Glutamatergic neuron (in vitro differentiated cells): ENCODE measurements around the gene PANX2. TPM values are rescaled to one million over a fixed set of nuclear protein-coding genes. Genes with fewer than 3 reads are reported as not detected.

ENCODE experiments used
- DNase-seq: peaks from one replicate; pipeline ENCODE4 v3.0.0; 2022
- H3K27ac Mint-ChIP-seq: one replicate; pipeline ENCODE4 v1.8.0; 2020; ENCODE audit warnings: mild to moderate bottlenecking, mixed read lengths, inconsistent platforms; ENCODE audit not compliant: unreplicated experiment
- H3K27me3 Mint-ChIP-seq: one replicate; pipeline ENCODE4 v1.8.0; 2020; ENCODE audit warnings: mild to moderate bottlenecking, moderate library complexity, mixed read lengths, inconsistent platforms; ENCODE audit not compliant: unreplicated experiment
- H3K36me3 Mint-ChIP-seq: one replicate; pipeline ENCODE4 v1.8.0; 2020; ENCODE audit warnings: mild to moderate bottlenecking, mixed read lengths, inconsistent platforms; ENCODE audit not compliant: unreplicated experiment
- H3K4me1 Mint-ChIP-seq: one replicate; pipeline ENCODE4 v1.8.0; 2020; ENCODE audit warnings: mild to moderate bottlenecking, low read depth, mixed read lengths, inconsistent platforms; ENCODE audit not compliant: unreplicated experiment
- H3K4me3 Mint-ChIP-seq: one replicate; pipeline ENCODE4 v1.8.0; 2020; ENCODE audit warnings: mild to moderate bottlenecking, mixed read lengths, inconsistent platforms; ENCODE audit not compliant: unreplicated experiment
- H3K9me3 Mint-ChIP-seq: one replicate; pipeline ENCODE4 v1.8.0; 2020; ENCODE audit warnings: mild to moderate bottlenecking, moderate library complexity, mixed read lengths, inconsistent platforms; ENCODE audit not compliant: unreplicated experiment
- CTCF ChIP-seq: fragments of 200-600 bp; sonication (generic); IDR thresholded peaks from one replicate; pipeline ENCODE4 v1.5.0; 2021; ENCODE audit not compliant: partially characterized antibody, unreplicated experiment
- total RNA-seq: library from RNA; stranded (reverse); fragmentation: NEBNext Ultra II Directional; extraction: Animal tissue kit (Norgen Biotek cat#: 25700); gene quantifications from one replicate; pipeline ENCODE4 v1.2.1, GENCODE V29; 2021; ENCODE audit not compliant: unreplicated experiment

The PANX2 gene
- total RNA-seq, 1 donor from 2014 or later = 1.8 TPM

GRCh38 chr22:50220603-50221409 lies 50.3 kb downstream of the PANX2 start:
- peaks cover 18% of the 10 kb centered on the region for H3K9me3 Mint-ChIP-seq
- no peak overlapping the region for H3K4me3 Mint-ChIP-seq
- no peaks in the 10 kb centered on the region for H3K4me1 Mint-ChIP-seq
- DNase-seq = no peak
- H3K36me3 Mint-ChIP-seq = no peaks in the 10 kb centered on the region
- H3K27ac Mint-ChIP-seq = no peak overlapping the region
- no peak for TF ChIP-seq CTCF
- peaks cover 10% of the 10 kb centered on the region for H3K27me3 Mint-ChIP-seq

GRCh38 chr22:50221410-50222300 lies 51.1 kb downstream of the PANX2 start:
- no peak for TF ChIP-seq CTCF
- Mint-ChIP-seq H3K27me3 (peaks cover 10% of the 10 kb centered on the region), H3K4me1 (no peaks in the 10 kb centered on the region), H3K4me3 (no peak overlapping the region), H3K27ac (no peak overlapping the region), H3K9me3 (peaks cover 17% of the 10 kb centered on the region), H3K36me3 (no peaks in the 10 kb centered on the region)
- peak; percentile 18 for DNase-seq

GRCh38 chr22:50222508-50222907 lies 52.0 kb downstream of the PANX2 start:
- no peak for TF ChIP-seq CTCF
- H3K27me3 Mint-ChIP-seq = peaks cover 11% of the 10 kb centered on the region
- no peaks in the 10 kb centered on the region for H3K36me3 Mint-ChIP-seq
- peaks cover 15% of the 10 kb centered on the region for H3K9me3 Mint-ChIP-seq
- no peak for DNase-seq
- no peaks in the 10 kb centered on the region for H3K4me1 Mint-ChIP-seq
- no peak overlapping the region for H3K4me3 Mint-ChIP-seq
- no peak overlapping the region for H3K27ac Mint-ChIP-seq

- peaks cover 11% of the 10 kb centered on the region for H3K27me3 Mint-ChIP-seq
- DNase-seq = peak; percentile 28
- H3K9me3 Mint-ChIP-seq = peaks cover 15% of the 10 kb centered on the region
- H3K4me1 Mint-ChIP-seq = peaks cover 1% of the 10 kb centered on the region
- no peak overlapping the region for H3K27ac Mint-ChIP-seq
- no peak overlapping the region for H3K4me3 Mint-ChIP-seq
- TF ChIP-seq CTCF = no peak
- no peaks in the 10 kb centered on the region for H3K36me3 Mint-ChIP-seq
Observed at GRCh38 chr22:50224071-50224470, 53.5 kb downstream of the PANX2 start.
